AG04449 (cell line): ENCODE results near the gene CSN1S1.
"Not testable (repeated sequence)": the region's sequence is repeated elsewhere in the genome, so short reads cannot be mapped to it uniquely, and the experiment has no call there.

Experiments used
- CTCF ChIA-PET: fragments of 350-600 bp; formaldehyde crosslinking; extraction: SDS; loops from one replicate; lab custom pipeline; 2021; ENCODE audit warnings: antibody characterized with exemption; lab: Yijun Ruan, JAX
- POLR2A ChIA-PET: fragments of 400-600, 350-600 bp; formaldehyde crosslinking; extraction: SDS; loops from one replicate; lab custom pipeline; 2020; ENCODE audit warnings: antibody characterized with exemption, inconsistent platforms; lab: Yijun Ruan, JAX
- DNase-seq: peaks from one replicate; pipeline ENCODE4 v3.0.0-alpha.2; 2010; ENCODE audit warnings: low read depth, low spot score
- H3K4me3 ChIP-seq: 2 replicates; pipeline ENCODE4 v1.5.1; 2011; ENCODE audit warnings: low read depth, mild to moderate bottlenecking, control low read depth, low read length
- CTCF ChIP-seq: IDR thresholded peaks from one replicate; pipeline ENCODE4 v1.5.1; 2011; ENCODE audit warnings: mild to moderate bottlenecking, moderate library complexity, low read length, control low read depth, inconsistent platforms; ENCODE audit not compliant: insufficient read depth; ENCODE audit errors: missing control alignments

The CSN1S1 gene

GRCh38 chr4:69896530-69897116, 34.2 kb upstream of the CSN1S1 start:
- no peak overlapping the region for H3K4me3 ChIP-seq
- ChIA-PET POLR2A (no interaction called here), CTCF (interaction anchor here (1.4 to 1.6 kb wide), 2 partner anchors 288 to 609 kb away, joined by 5 to 12 read pairs; no protein-coding TSS in a partner anchor)
- no peak for TF ChIP-seq CTCF
- DNase-seq, result no peak

- H3K4me3 ChIP-seq, result no peak overlapping the region
- peak; percentile 19 for DNase-seq
- TF ChIP-seq CTCF, result no peak
- POLR2A ChIA-PET, result no interaction called here
- CTCF ChIA-PET, result no interaction called here
Observed at GRCh38 chr4:69907151-69907550, 23.7 kb upstream of the CSN1S1 start.

GRCh38 chr4:69909195-69909594, 21.7 kb upstream of the CSN1S1 start:
- POLR2A ChIA-PET, result no interaction called here
- no peak overlapping the region for H3K4me3 ChIP-seq
- DNase-seq, result no peak
- no peak for TF ChIP-seq CTCF
- CTCF ChIA-PET, result no interaction called here

GRCh38 chr4:69910016-69910782, 20.7 kb upstream of the CSN1S1 start:
- ChIA-PET POLR2A (no interaction called here), CTCF (no interaction called here)
- DNase-seq, result no peak
- no peak overlapping the region for H3K4me3 ChIP-seq
- TF ChIP-seq CTCF, result no peak

- TF ChIP-seq CTCF, result no peak
- ChIA-PET POLR2A (no interaction called here), CTCF (no interaction called here)
- H3K4me3 ChIP-seq, result no peak overlapping the region
- no peak for DNase-seq
Observed at GRCh38 chr4:69920874-69921273, 10.0 kb upstream of the CSN1S1 start.

- H3K4me3 ChIP-seq, CTCF ChIA-PET, POLR2A ChIA-PET, DNase-seq: not testable (repeated sequence)
Observed at GRCh38 chr4:69923782-69924410, 7.0 kb upstream of the CSN1S1 start.

GRCh38 chr4:69934150-69934549, 3.3 kb downstream of the CSN1S1 start:
- POLR2A ChIA-PET, result no interaction called here

More at GRCh38 chr4:69934150-69934549, 3.3 kb downstream of the CSN1S1 start:
- no peak for TF ChIP-seq CTCF
- no peak overlapping the region for H3K4me3 ChIP-seq
- no peak for DNase-seq
- CTCF ChIA-PET, result no interaction called here
